ENCODE data around the gene PKIG.
"Not testable (repeated sequence)": the region's sequence is repeated elsewhere in the genome, so short reads cannot be mapped to it uniquely, and the experiment has no call there.

DNA sequence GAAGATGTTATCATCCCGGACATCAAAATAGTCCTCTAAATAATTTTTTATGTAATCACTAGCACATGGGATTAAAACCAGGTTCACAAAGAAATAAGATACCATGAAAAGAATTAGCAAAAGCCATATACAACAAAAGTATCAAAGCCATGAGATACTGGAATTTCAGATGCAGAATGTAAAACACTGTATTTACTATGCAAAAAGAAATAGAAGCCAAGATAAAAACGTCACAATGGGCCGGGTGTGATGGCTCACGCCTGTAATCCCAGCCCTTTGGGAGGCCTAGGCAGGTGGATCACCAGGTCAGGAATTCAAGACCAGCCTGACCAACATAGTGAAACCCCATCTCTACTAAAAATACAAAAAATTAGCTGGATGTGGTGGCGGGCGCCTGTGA is 21.6 kb upstream of the PKIG start:
- TF ChIP-seq, protein P1, sequence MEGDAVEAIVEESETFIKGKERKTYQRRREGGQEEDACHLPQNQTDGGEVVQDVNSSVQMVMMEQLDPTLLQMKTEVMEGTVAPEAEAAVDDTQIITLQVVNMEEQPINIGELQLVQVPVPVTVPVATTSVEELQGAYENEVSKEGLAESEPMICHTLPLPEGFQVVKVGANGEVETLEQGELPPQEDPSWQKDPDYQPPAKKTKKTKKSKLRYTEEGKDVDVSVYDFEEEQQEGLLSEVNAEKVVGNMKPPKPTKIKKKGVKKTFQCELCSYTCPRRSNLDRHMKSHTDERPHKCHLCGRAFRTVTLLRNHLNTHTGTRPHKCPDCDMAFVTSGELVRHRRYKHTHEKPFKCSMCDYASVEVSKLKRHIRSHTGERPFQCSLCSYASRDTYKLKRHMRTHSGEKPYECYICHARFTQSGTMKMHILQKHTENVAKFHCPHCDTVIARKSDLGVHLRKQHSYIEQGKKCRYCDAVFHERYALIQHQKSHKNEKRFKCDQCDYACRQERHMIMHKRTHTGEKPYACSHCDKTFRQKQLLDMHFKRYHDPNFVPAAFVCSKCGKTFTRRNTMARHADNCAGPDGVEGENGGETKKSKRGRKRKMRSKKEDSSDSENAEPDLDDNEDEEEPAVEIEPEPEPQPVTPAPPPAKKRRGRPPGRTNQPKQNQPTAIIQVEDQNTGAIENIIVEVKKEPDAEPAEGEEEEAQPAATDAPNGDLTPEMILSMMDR (conservative IDR thresholded peaks at IDR 0.05; ENCODE audit: low read length), result not testable (repeated sequence)
- TF ChIP-seq EZH2phosphoT487 (IDR thresholded peaks at IDR 0.05; ENCODE audit: borderline replicate concordance, low read depth, low read length), result not testable (repeated sequence)

All from OCI-LY7 (cell line).